NB4 (cell line): Measurements from ENCODE around the gene RAD51AP2.

Experiments used
- CTCF ChIP-seq: IDR thresholded peaks from one replicate; pipeline ENCODE4 v1.5.1; 2012; ENCODE audit warnings: low read depth, low read length
- MAX ChIP-seq: IDR thresholded peaks from 2 replicates; pipeline ENCODE4 v1.6.1; 2011; ENCODE audit warnings: low read depth, low read length
- MYC ChIP-seq: IDR thresholded peaks from 2 replicates; pipeline ENCODE4 v1.6.1; 2011; ENCODE audit warnings: low read depth, low read length
- POLR2A ChIP-seq: IDR thresholded peaks from 2 replicates; pipeline ENCODE4 v1.6.1; 2011; ENCODE audit warnings: mild to moderate bottlenecking; ENCODE audit not compliant: insufficient read length; ENCODE audit errors: extremely low read depth

- TF ChIP-seq CTCF (no peak), POLR2A (no peak), MYC (no peak), MAX (no peak)
These were observed 34.7 kb downstream of the RAD51AP2 start for GRCh38 chr2:17483496-17483895.
